ENCODE measurements around the gene GTPBP8. TPM values are rescaled to one million over a fixed set of nuclear protein-coding genes. Genes with fewer than 3 reads are reported as not detected.

The GTPBP8 gene
- total and polyA plus RNA-seq, 2 of the 8 experiments (the other 6 are each of a cell fraction or from before 2014, with no cell fraction given) = 25.8 to 27.6 TPM

- no peak overlapping the region for H4K5ac ChIP-seq (ENCODE audit: insufficient read length, low read depth, low read length)
- no peak overlapping the region for H3K9ac ChIP-seq (replicated peaks in 1 of 4; ENCODE audit: extremely low read depth in 1 of 4, low read depth in 3 of 4, low read length in 3 of 4)
- no peak overlapping the region for H4K91ac ChIP-seq (replicated peaks; ENCODE audit: insufficient read length, low read length)
- no peak overlapping the region for H3K27ac ChIP-seq (ENCODE audit: low read depth, low read length)
- FAIRE-seq (no peak), DNase-seq (ENCODE audit: low read depth in 1 of 2, low spot score in 2 of 2) (no peak)
- CTCF ChIA-PET (ENCODE audit: partially characterized antibody) = interaction anchor here (0.5 to 0.6 kb wide), 2 partner anchors 291 to 368 kb away, joined by 3 read pairs; no protein-coding TSS in a partner anchor
- H3K4ac ChIP-seq (replicated peaks; ENCODE audit: insufficient read length, low read depth, low read length) = no peak overlapping the region
- H3K9me3 ChIP-seq (ENCODE audit: insufficient read depth in 2 of 2, low read depth in 1 of 2, low read length in 1 of 2) = no peaks in the 10 kb centered on the region
- no peak overlapping the region for H2AFZ ChIP-seq (ENCODE audit: low read length)
- no peak overlapping the region for H3K14ac ChIP-seq (ENCODE audit: insufficient read length)
- no peaks in the 10 kb centered on the region for H3K79me2 ChIP-seq (ENCODE audit: control insufficient read depth in 1 of 2, insufficient read depth in 2 of 2, low read length in 2 of 2)
- no peak overlapping the region for H2BK12ac ChIP-seq (ENCODE audit: low read depth, low read length)
- H2BK20ac ChIP-seq (ENCODE audit: low read length) = no peak overlapping the region
- no peak overlapping the region for H2AK5ac ChIP-seq (ENCODE audit: low read depth, low read length)
- no peak overlapping the region for H3K18ac ChIP-seq (ENCODE audit: extremely low read depth, low read length)
- no peak overlapping the region for H3K4me2 ChIP-seq (ENCODE audit: insufficient read depth in 1 of 2, low read depth in 2 of 2, low read length in 2 of 2)
- H3K27me3 ChIP-seq (replicated peaks in 1 of 4; ENCODE audit: control insufficient read depth in 3 of 4, extremely low read depth in 1 of 4, insufficient read depth in 3 of 4, low read length in 3 of 4) = no peaks in the 10 kb centered on the region
- H4K8ac ChIP-seq (ENCODE audit: extremely low read depth, insufficient read depth, low read length) = no peak overlapping the region
- no peak overlapping the region for H3K23ac ChIP-seq (ENCODE audit: insufficient read length)
- no peaks in the 10 kb centered on the region for H3K79me1 ChIP-seq (ENCODE audit: low read depth, low read length)
- no peak overlapping the region for H3K56ac ChIP-seq (replicated peaks; ENCODE audit: insufficient read length, low read depth, low read length)
- WGBS, 2 experiments (ENCODE audit: extremely low coverage in 1 of 2, insufficient coverage in 1 of 2, insufficient read length in 1 of 2, insufficient replicate concordance in 2 of 2, low coverage in 1 of 2, low lambda C conversion rate in 2 of 2, missing lambda C conversion rate in 1 of 2) = 67% methylated on average over 2 of the region's 2 CpGs; no CpG with 5 or more reads in 1 of the 2 experiments
- no peaks in the 10 kb centered on the region for H3K4me1 ChIP-seq (replicated peaks in 1 of 4; ENCODE audit: control insufficient read depth in 3 of 4, insufficient read depth in 4 of 4, low read length in 3 of 4)
- H3K4me3 ChIP-seq (ENCODE audit: extremely low read depth in 1 of 4, insufficient read depth in 2 of 4, low read depth in 3 of 4, low read length in 4 of 4) = no peak overlapping the region
- H2BK5ac ChIP-seq (ENCODE audit: low read depth, low read length) = no peak overlapping the region
- no peak overlapping the region for H2BK15ac ChIP-seq (ENCODE audit: low read length)
- POLR2A ChIA-PET (ENCODE audit: partially characterized antibody) = no interaction called here
- H4K20me1 ChIP-seq (replicated peaks in 1 of 2; ENCODE audit: control insufficient read depth in 1 of 2, insufficient read depth in 2 of 2, low read length in 2 of 2) = no peaks in the 10 kb centered on the region
- H3K23me2 ChIP-seq (ENCODE audit: low read depth, low read length) = no peaks in the 10 kb centered on the region
- H2BK120ac ChIP-seq (replicated peaks; ENCODE audit: low read depth, low read length) = no peak overlapping the region
- no peaks in the 10 kb centered on the region for H3K36me3 ChIP-seq (ENCODE audit: control insufficient read depth in 2 of 4, insufficient read depth in 4 of 4, low read length in 3 of 4)
- TF ChIP-seq CEBPB (IDR thresholded peaks at IDR 0.05; ENCODE audit: low read depth, low read length) (no peak), TEAD4 (IDR thresholded peaks at IDR 0.05; ENCODE audit: low read depth, low read length) (no peak), KDM4A (IDR thresholded peaks at IDR 0.05; ENCODE audit: low read depth, low read length, severe bottlenecking) (no peak), BRCA1 (IDR thresholded peaks at IDR 0.05; ENCODE audit: low read depth, low read length) (no peak), SP1 (IDR thresholded peaks at IDR 0.05; ENCODE audit: low read depth, low read length) (no peak), CHD1 (IDR thresholded peaks at IDR 0.05; ENCODE audit: low read depth, low read length) (no peak), NANOG (IDR thresholded peaks at IDR 0.05; ENCODE audit: insufficient read depth, low read depth, low read length, poor library complexity, severe bottlenecking) (no peak), ATF2 (IDR thresholded peaks at IDR 0.05; ENCODE audit: low read length) (no peak), EP300 (IDR thresholded peaks at IDR 0.05; ENCODE audit: borderline replicate concordance in 1 of 2, low read depth in 2 of 2, low read length in 2 of 2) (no peak), SIRT6 (IDR thresholded peaks at IDR 0.05; ENCODE audit: low read length) (no peak), BACH1 (IDR thresholded peaks at IDR 0.05; ENCODE audit: low read length) (no peak), EGR1 (IDR thresholded peaks at IDR 0.05; ENCODE audit: borderline replicate concordance, low read depth, low read length) (no peak)
- TF ChIP-seq, protein P1, sequence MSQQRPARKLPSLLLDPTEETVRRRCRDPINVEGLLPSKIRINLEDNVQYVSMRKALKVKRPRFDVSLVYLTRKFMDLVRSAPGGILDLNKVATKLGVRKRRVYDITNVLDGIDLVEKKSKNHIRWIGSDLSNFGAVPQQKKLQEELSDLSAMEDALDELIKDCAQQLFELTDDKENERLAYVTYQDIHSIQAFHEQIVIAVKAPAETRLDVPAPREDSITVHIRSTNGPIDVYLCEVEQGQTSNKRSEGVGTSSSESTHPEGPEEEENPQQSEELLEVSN (IDR thresholded peaks at IDR 0.05) = no peak
These were observed 47.5 kb downstream of the GTPBP8 start for GRCh38 chr3:113038328-113038727.
